Activated T-cell treated with anti-CD3 and anti-CD28 coated beads, Interleukin-2, amount 50 U/mL, for 72 hours (primary cell): ENCODE measurements around the gene KIF18A. TPM values are rescaled to one million over a fixed set of nuclear protein-coding genes. Genes with fewer than 3 reads are reported as not detected.

Source experiments
- total RNA-seq, 2 donors: library from RNA; stranded (reverse); gene quantifications; one replicate each; pipeline ENCODE4 v1.2.3, GENCODE V29; 2022

Gene KIF18A
- total RNA-seq, 2 donors from 2014 or later, result 26.6 to 29.2 TPM

Other genes with a start within 250 kb of the KIF18A start
- 10 to 100 TPM; 18.2 to 19.5 TPM for gene METTL15, start 232 bp upstream of the KIF18A start, total RNA-seq